GM21576 (cell line): Measurements from ENCODE around the gene NDUFS6.

Source experiments
- ATAC-seq: cut with Tn5 transposase; IDR thresholded peaks from one replicate; pipeline ENCODE4 v1.9.1; 2021; ENCODE audit warnings: mild to moderate bottlenecking, moderate library complexity; ENCODE audit not compliant: unreplicated experiment

The NDUFS6 gene

GRCh38 chr5:1845696-1846095, 44.5 kb downstream of the NDUFS6 start:
- ATAC-seq: no peak

GRCh38 chr5:1846583-1846982, 45.4 kb downstream of the NDUFS6 start:
- no peak for ATAC-seq

- ATAC-seq: no peak
Measured at GRCh38 chr5:1847056-1847455, 45.8 kb downstream of the NDUFS6 start.

- ATAC-seq: no peak
Measured at GRCh38 chr5:1847611-1848010, 46.4 kb downstream of the NDUFS6 start.

GRCh38 chr5:1850324-1851154, 49.3 kb downstream of the NDUFS6 start:
- no peak for ATAC-seq

- no peak for ATAC-seq
Measured at GRCh38 chr5:1851290-1851934, 50.2 kb downstream of the NDUFS6 start.

GRCh38 chr5:1852324-1852947, 51.2 kb downstream of the NDUFS6 start:
- no peak for ATAC-seq

GRCh38 chr5:1853531-1853930, 52.3 kb downstream of the NDUFS6 start:
- ATAC-seq: no peak

- no peak for ATAC-seq
Measured at GRCh38 chr5:1855075-1855474, 53.9 kb downstream of the NDUFS6 start.

- no peak for ATAC-seq
Measured at GRCh38 chr5:1855596-1855995, 54.4 kb downstream of the NDUFS6 start.

GRCh38 chr5:1856596-1857255, 55.5 kb downstream of the NDUFS6 start:
- no peak for ATAC-seq

- no peak for ATAC-seq
Measured at GRCh38 chr5:1857256-1857600, 56.0 kb downstream of the NDUFS6 start.

- ATAC-seq: no peak
Measured at GRCh38 chr5:1858436-1858835, 57.2 kb downstream of the NDUFS6 start.

GRCh38 chr5:1859099-1859498, 57.9 kb downstream of the NDUFS6 start:
- ATAC-seq: no peak

- ATAC-seq: no peak
Measured at GRCh38 chr5:1860021-1860610, 58.9 kb downstream of the NDUFS6 start.

GRCh38 chr5:1860949-1861348, 59.7 kb downstream of the NDUFS6 start:
- no peak for ATAC-seq

- no peak for ATAC-seq
Measured at GRCh38 chr5:1864896-1865440, 63.8 kb downstream of the NDUFS6 start.

GRCh38 chr5:1865486-1865885, 64.3 kb downstream of the NDUFS6 start:
- no peak for ATAC-seq
